ENCODE measurements around the gene DNAJC8.

The DNAJC8 gene

DNA sequence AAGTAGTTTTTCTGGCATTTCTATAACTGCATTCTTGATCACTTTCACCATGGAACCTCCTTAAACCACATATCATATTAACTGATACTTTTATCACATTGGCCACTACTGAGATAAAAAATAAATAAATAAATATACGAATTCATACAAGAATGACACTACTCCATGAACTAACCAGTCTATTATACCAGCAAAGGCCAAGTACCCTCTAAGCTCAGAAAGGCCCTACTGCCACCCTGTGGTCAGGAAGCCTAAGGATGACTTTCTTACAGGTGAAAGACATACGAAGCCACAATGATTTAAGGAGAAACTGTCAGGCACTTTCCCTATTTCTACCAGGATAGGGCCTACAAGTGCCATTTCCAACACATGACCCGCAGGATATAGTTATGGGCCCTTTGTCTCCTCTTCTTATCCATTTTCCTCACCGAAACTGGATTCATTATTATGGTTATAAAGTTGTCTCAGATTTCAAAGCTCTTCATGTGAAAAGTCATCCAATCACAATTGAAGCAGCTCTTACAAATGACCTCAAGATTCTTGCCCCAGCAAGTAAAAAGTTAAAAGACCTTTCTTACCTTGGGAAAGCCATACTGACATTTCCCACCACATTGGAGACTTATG lies 23.9 kb downstream of the DNAJC8 start:
- Histone ChIP-seq H3K4me1 (ENCODE audit: insufficient read depth, low read length) (no peaks in the 10 kb centered on the region), H3K36me3 (ENCODE audit: insufficient read depth, low read length) (peaks cover 66% of the 10 kb centered on the region), H2AFZ (ENCODE audit: low read depth, low read length) (no peak overlapping the region), H3K4me3 (ENCODE audit: low read length) (no peak overlapping the region), H3K9me3 (ENCODE audit: low read length) (no peaks in the 10 kb centered on the region), H3K27me3 (ENCODE audit: insufficient read depth, low read length) (no peaks in the 10 kb centered on the region)

DNA sequence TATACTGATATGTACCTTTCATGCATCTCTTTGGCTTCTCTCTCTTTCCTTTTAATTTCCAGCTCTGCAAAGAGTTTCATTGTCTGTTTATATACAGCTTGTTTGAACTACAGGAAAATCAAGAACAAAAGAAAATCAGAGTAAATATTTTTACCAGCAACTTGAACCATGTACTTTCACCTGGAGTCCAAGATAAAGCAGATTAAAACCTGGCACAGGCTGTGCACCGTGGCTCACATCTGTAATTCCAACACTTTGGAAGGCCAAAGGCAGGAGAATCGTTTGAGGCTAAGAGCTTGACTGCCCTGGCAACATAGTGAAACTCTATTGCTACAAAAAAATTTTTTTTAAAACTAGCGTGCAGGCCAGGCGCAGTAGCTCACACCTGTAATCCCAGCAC lies 27.6 kb downstream of the DNAJC8 start:
- Histone ChIP-seq H3K9me3 (ENCODE audit: low read length) (no peaks in the 10 kb centered on the region), H3K27me3 (ENCODE audit: insufficient read depth, low read length) (no peaks in the 10 kb centered on the region), H2AFZ (ENCODE audit: low read depth, low read length) (no peak overlapping the region), H3K4me3 (ENCODE audit: low read length) (no peak overlapping the region), H3K36me3 (ENCODE audit: insufficient read depth, low read length) (peaks cover 68% of the 10 kb centered on the region), H3K4me1 (ENCODE audit: insufficient read depth, low read length) (no peaks in the 10 kb centered on the region)

DNA sequence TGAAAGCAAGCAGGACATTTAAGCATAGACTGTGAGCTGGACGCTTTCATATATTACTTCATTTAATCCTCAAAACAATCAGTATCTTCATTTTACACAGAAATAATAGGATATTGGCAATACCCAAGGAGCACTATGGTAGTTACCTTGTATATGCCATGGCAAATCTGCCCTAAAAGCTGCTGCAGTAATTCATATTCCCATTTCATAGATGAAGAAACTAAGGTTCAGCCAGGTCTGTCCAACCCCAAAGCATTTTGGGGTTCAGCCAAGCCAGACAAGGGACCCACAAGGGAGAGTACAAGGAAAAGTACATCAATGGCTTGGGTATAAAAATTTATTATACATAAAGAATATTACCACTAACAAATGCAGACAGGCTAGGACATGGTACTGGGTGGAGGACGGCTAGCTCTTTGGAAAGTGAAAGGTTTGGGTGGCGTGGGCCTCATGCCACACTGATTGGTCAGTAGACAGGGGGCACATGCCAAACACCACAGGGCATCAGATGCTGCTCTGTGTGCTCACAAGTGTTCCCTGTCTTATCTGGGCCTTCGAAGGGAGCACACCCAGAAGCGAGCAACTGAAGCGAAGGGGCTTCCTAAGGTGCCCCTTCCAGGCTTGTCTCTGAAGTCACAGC lies 32.5 kb downstream of the DNAJC8 start:
- H2AFZ ChIP-seq (ENCODE audit: low read depth, low read length), result no peak overlapping the region
- H3K4me1 ChIP-seq (ENCODE audit: insufficient read depth, low read length), result no peaks in the 10 kb centered on the region
- no peak overlapping the region for H3K4me3 ChIP-seq (ENCODE audit: low read length)
- no peaks in the 10 kb centered on the region for H3K27me3 ChIP-seq (ENCODE audit: insufficient read depth, low read length)
- peaks cover 55% of the 10 kb centered on the region for H3K36me3 ChIP-seq (ENCODE audit: insufficient read depth, low read length)
- no peaks in the 10 kb centered on the region for H3K9me3 ChIP-seq (ENCODE audit: low read length)

DNA sequence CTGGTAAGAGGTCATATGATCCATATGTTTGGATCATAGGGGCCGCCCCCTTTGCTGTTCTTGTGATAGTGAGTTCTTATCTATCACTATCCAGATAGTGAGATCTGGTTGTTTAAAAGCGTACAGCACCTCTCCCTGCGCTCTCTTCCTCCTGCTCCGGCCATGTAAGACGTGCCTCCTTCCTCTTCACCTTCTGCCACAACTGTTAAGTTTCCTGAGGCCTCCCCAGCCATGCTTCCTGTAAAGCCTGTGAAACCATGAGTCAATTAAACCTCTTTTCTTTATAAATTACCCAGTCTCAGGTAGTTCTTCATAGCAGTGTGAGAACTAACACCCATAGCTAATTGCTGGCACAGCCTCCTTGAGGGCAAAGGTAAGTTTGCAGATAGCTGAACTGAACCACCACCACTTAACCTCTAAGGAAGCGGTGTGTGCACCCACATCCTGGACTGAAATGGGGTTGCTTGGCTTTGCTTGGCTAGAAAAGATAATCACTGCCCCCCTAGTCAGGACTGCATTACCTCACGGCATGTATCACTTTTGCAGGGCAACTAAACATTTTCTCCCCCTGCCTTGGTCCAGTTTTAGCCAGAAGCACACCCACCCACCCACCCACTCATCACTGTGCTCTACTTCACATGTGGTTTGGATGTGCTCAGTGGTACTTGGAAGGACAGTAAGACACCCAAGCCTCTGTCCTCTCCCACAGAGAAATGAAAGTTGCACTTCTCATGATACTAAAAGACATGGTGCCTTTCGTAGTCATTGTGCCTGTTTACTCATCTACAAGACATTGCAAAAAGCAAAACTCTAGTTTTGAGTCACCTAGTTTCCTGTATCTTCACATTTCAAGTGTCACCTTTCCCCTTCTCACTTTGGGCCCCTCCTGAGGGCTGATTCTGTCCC lies 33.2 kb downstream of the DNAJC8 start:
- H3K27me3 ChIP-seq (ENCODE audit: insufficient read depth, low read length), result no peaks in the 10 kb centered on the region
- no peaks in the 10 kb centered on the region for H3K4me1 ChIP-seq (ENCODE audit: insufficient read depth, low read length)
- H3K4me3 ChIP-seq (ENCODE audit: low read length), result no peak overlapping the region
- peaks cover 49% of the 10 kb centered on the region for H3K36me3 ChIP-seq (ENCODE audit: insufficient read depth, low read length)
- H2AFZ ChIP-seq (ENCODE audit: low read depth, low read length), result no peak overlapping the region
- H3K9me3 ChIP-seq (ENCODE audit: low read length), result no peaks in the 10 kb centered on the region

DNA sequence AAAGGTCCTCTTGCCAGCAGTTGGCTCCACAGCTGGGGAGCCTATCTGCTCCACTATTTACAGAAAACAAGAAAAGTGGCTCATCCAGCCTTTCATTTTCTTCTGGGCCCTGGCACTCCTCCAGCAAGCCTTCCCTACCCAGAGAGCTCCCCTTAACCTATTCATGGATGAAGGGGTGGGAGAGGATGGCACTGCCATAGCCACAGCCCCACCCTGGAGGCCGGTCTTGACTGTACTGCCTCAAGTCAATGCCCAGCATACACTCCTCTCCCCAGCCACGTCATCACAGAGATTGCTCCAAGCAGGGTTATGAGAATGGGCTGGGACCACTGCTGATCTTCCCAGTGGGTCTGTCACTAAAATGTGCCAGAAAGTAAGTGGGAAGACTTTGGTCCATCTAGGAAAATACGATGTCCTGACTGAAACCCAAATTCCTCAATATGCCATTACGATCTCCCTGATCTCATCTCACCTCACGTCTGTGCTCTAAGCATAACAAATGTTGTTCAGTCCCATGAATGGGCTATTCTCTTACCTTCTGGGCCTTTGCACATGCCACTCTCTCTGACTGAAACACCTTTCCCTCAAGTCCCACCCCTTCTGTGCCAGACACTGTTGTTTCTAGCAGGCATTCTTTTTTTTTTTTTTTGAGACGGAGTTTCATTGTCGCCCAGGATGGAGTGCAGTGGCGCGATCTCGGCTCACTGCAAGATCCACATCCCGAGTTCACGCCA lies 35.0 kb downstream of the DNAJC8 start:
- Histone ChIP-seq H3K27me3 (ENCODE audit: insufficient read depth, low read length) (no peaks in the 10 kb centered on the region), H2AFZ (ENCODE audit: low read depth, low read length) (no peak overlapping the region), H3K4me3 (ENCODE audit: low read length) (no peak overlapping the region), H3K9me3 (ENCODE audit: low read length) (no peaks in the 10 kb centered on the region), H3K4me1 (ENCODE audit: insufficient read depth, low read length) (no peaks in the 10 kb centered on the region), H3K36me3 (ENCODE audit: insufficient read depth, low read length) (peaks cover 32% of the 10 kb centered on the region)

DNA sequence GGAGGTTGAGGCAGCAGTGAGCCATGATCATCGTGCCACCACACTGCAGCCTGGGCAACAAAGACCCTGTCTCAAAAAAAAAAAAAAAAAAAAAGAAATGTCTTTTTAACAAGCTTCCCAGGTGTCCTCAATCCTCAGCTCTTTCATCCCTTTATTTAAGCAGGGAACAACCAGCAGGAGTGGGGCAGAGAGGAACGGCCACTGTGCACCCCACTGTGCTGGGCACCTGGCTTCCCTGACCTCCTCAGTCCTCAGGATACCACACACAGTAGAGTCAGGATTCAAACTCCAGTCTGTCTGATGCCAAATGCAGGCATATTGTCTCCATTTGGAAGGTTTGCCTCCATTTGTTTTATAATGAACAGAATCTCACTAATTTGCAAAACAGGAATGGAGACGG lies 36.5 kb downstream of the DNAJC8 start:
- H2AFZ ChIP-seq (ENCODE audit: low read depth, low read length), result no peak overlapping the region
- H3K36me3 ChIP-seq (ENCODE audit: insufficient read depth, low read length), result peaks cover 30% of the 10 kb centered on the region
- H3K27me3 ChIP-seq (ENCODE audit: insufficient read depth, low read length), result no peaks in the 10 kb centered on the region
- H3K9me3 ChIP-seq (ENCODE audit: low read length), result no peaks in the 10 kb centered on the region
- H3K4me1 ChIP-seq (ENCODE audit: insufficient read depth, low read length), result no peaks in the 10 kb centered on the region
- no peak overlapping the region for H3K4me3 ChIP-seq (ENCODE audit: low read length)

DNA sequence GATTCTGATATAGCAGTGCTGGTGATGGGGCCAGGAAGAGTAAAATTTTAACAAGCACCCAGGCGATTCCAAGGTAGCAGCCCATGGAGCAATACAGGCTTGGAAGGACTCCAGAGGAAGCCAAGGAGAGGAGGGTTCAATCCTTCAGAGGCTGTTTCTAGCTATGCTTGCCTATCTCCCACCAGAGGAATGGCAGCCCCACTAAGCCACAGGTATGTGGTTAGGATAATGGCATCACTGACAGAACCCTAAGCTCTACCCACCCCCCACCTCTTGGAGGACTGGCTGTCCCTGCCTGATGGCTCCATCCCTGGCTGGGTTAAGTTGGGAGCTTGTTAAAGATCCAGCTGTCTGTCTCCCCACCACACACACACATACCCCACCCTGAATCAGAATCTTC lies 37.0 kb downstream of the DNAJC8 start:
- Histone ChIP-seq H3K9me3 (ENCODE audit: low read length) (no peaks in the 10 kb centered on the region), H3K27me3 (ENCODE audit: insufficient read depth, low read length) (no peaks in the 10 kb centered on the region), H2AFZ (ENCODE audit: low read depth, low read length) (no peak overlapping the region), H3K4me1 (ENCODE audit: insufficient read depth, low read length) (no peaks in the 10 kb centered on the region), H3K36me3 (ENCODE audit: insufficient read depth, low read length) (peaks cover 25% of the 10 kb centered on the region), H3K4me3 (ENCODE audit: low read length) (no peak overlapping the region)

DNA sequence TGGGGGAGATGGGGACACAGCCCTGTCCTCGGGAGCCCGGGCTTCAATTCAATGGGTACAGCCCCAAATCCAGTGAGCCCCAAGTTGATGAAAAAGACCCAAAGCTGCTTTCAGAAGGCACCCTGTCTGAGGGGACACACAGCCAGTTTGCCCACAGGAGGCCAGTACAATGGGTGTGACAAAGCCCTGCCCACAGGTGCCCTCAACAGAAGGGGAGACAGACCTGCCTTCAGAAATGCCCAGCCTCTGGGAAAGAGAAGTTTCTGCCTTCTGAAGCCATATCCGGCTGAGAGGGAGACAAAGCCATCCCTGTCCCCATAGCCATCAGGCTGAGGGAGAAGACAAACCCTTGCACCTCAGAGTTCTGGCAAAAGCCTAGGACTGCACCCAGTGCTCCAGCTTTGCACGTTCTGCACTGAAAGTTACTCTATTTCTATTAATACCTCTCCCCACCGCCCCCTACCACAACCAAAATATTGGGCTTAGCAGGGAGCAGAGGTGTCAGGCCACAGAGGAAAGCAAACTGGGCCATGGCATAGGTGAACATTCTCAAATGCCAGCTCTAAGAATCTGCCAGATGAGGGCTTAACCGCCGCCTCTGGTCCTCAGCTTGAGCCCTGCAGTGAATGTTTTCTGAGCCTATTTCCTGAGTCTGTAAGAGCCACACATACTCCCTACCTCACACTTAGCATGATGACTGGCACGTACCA lies 38.3 kb downstream of the DNAJC8 start:
- Histone ChIP-seq H3K9me3 (ENCODE audit: low read length) (no peaks in the 10 kb centered on the region), H3K36me3 (ENCODE audit: insufficient read depth, low read length) (peaks cover 12% of the 10 kb centered on the region), H2AFZ (ENCODE audit: low read depth, low read length) (no peak overlapping the region), H3K4me3 (ENCODE audit: low read length) (no peak overlapping the region), H3K4me1 (ENCODE audit: insufficient read depth, low read length) (no peaks in the 10 kb centered on the region), H3K27me3 (ENCODE audit: insufficient read depth, low read length) (no peaks in the 10 kb centered on the region)

DNA sequence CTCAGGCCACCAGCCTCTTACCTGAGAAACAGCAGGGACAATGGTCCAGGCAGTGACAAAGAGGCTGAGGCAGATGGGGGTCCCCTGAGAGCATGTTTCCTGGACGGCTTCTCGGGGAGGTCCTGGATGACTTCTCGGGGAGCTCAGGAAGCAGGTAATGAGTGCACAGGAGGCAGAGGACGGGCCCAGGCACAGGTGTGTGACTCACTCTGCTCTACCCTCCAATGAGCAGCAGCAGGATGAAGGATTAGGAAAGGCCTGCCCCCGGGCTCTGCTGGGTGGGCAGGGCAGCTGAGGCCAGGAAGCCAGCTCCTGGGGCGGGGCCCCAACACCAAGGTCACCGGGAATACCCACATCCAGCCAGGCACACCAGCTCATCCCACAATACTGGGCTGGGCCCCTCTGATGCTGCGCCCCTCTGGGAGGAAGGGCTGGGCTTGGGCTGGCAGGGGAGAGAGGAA lies 39.1 kb downstream of the DNAJC8 start:
- Histone ChIP-seq H2AFZ (ENCODE audit: low read depth, low read length) (no peak overlapping the region), H3K9me3 (ENCODE audit: low read length) (no peaks in the 10 kb centered on the region), H3K27me3 (ENCODE audit: insufficient read depth, low read length) (no peaks in the 10 kb centered on the region), H3K4me3 (ENCODE audit: low read length) (no peak overlapping the region), H3K36me3 (ENCODE audit: insufficient read depth, low read length) (peaks cover 4% of the 10 kb centered on the region), H3K4me1 (ENCODE audit: insufficient read depth, low read length) (no peaks in the 10 kb centered on the region)

DNA sequence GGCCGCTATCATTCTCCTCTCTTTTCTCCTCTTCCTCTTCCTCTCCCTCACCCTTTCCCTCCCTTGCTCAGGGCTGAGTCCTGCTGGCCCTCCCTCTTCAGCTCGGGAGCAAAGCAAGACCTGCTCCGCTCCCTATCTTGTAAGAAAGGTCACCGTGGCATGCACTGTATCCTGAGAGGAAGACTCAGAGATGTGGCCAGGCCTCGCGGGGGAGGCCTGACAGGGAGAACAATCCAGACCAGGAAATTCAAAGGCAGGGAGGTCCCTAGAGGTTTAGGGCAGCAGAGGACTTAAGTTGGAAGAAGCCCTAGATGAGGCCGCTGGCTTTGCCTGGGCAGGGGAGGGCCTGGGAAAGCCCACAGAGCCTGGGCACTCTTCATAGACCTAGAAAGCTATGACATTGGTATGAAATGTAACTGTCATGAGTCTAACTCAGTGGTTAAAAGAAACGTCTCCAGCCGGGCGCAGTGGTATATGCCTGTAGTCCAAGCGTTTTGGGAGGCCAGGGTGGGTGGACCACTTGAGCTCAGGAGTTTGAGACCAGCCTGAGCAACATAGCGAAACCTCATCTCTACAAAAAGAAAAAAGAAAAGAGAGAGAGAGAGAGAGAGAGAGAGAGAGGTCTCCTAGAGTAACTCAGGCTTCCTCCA lies 41.7 kb downstream of the DNAJC8 start:
- Histone ChIP-seq H2AFZ (ENCODE audit: low read depth, low read length) (no peak overlapping the region), H3K4me1 (ENCODE audit: insufficient read depth, low read length) (no peaks in the 10 kb centered on the region), H3K27me3 (ENCODE audit: insufficient read depth, low read length) (no peaks in the 10 kb centered on the region), H3K9me3 (ENCODE audit: low read length) (no peaks in the 10 kb centered on the region), H3K36me3 (ENCODE audit: insufficient read depth, low read length) (no peaks in the 10 kb centered on the region), H3K4me3 (ENCODE audit: low read length) (no peak overlapping the region)

DNA sequence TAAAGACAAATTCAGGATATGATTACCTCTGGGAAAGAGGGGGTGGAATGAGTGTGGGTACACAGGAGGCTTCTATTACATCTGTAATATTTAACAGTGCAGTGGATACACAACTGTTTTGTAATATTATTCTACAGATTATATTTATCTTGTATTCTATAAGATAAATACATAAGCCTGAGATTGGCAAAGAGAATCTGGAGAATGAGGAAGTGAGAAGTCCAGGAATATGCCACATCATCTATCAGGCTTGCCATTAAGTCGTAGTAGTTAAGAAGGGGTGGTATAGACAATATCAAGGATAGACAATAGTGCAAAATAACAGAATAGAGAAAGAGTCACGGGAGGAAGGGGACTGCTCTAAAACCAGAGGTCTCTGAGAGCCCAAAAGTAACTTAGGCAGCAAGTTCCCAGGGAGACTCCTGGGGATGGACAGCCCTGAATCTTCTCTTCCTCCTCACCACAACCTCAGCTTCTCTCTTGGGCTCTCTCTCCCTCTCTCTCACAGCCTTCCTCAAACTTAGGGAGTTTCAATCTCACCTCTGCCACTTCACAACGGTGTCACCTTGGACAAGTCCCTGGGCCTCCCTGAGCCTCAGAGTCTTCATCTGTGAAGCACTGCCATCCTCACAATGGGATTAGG lies 42.4 kb downstream of the DNAJC8 start:
- Histone ChIP-seq H3K9me3 (ENCODE audit: low read length) (no peaks in the 10 kb centered on the region), H3K36me3 (ENCODE audit: insufficient read depth, low read length) (no peaks in the 10 kb centered on the region), H3K27me3 (ENCODE audit: insufficient read depth, low read length) (no peaks in the 10 kb centered on the region), H3K4me3 (ENCODE audit: low read length) (no peak overlapping the region), H3K4me1 (ENCODE audit: insufficient read depth, low read length) (no peaks in the 10 kb centered on the region), H2AFZ (ENCODE audit: low read depth, low read length) (no peak overlapping the region)

DNA sequence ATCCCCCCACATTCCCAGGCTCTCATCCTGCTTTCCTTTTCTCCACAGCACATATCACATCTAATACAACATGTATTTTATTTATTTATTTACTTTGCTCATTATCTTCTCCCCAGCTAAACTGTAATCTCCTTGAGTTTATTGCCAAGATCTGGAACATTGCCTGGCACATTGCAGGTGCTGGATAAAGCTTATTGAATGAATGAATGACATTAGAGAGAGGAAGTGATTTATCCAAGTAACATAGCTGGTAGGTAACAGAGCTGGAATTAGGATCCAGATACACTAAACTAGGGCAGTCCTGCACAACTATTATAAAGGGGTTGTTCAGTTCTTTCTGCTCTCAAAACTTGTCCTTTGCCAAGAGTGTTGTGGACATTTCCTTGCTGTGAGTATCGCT lies 47.8 kb downstream of the DNAJC8 start:
- H2AFZ ChIP-seq (ENCODE audit: low read depth, low read length), result no peak overlapping the region
- H3K27me3 ChIP-seq (ENCODE audit: insufficient read depth, low read length), result no peaks in the 10 kb centered on the region
- H3K4me3 ChIP-seq (ENCODE audit: low read length), result no peak overlapping the region
- no peaks in the 10 kb centered on the region for H3K36me3 ChIP-seq (ENCODE audit: insufficient read depth, low read length)
- H3K9me3 ChIP-seq (ENCODE audit: low read length), result no peaks in the 10 kb centered on the region
- H3K4me1 ChIP-seq (ENCODE audit: insufficient read depth, low read length), result no peaks in the 10 kb centered on the region

All from neuron (in vitro differentiated cells).